ENCODE data around the gene PLP2. TPM values are rescaled to one million over a fixed set of nuclear protein-coding genes. Genes with fewer than 3 reads are reported as not detected.

The PLP2 gene
- polyA plus RNA-seq, 2 of the 4 experiments (the other 2 are of a cell fraction), result 164 to 209 TPM

GRCh38 chrX:49187526-49187925 is 15.8 kb downstream of the PLP2 start:
- no peak for DNase-seq (ENCODE audit: low read depth in 1 of 2, low spot score in 1 of 2)
- ChIA-PET CTCF (interaction anchor here (1.0 to 1.4 kb wide), 4 partner anchors 32 to 651 kb away, joined by 3 to 5 read pairs (median 4); partner anchors contain the start of gene GPKOW), POLR2A (no interaction called here)
- WGBS (ENCODE audit: missing lambda C conversion rate), result 91% methylated on average over 7 of the region's 10 CpGs
- no peak for ATAC-seq
- H3K27ac ChIP-seq, result no peak overlapping the region
- H3K4me3 ChIP-seq, result no peak overlapping the region
- peaks cover 31% of the 10 kb centered on the region for H3K4me1 ChIP-seq
- no peaks in the 10 kb centered on the region for H3K9me3 ChIP-seq
- no peak overlapping the region for H3K4me2 ChIP-seq
- no peak for FAIRE-seq
- no peak for TF ChIP-seq POLR2A (IDR thresholded peaks at IDR 0.05; ENCODE audit: low read length)
- TF ChIP-seq NPAS2 (CRISPR knock-in tag; IDR thresholded peaks at IDR 0.05; ENCODE audit: borderline replicate concordance), result no peak
- no peak for TF ChIP-seq GATA3 (IDR thresholded peaks at IDR 0.05; ENCODE audit: borderline replicate concordance)
- no peak for TF ChIP-seq POLR2AphosphoS2 (conservative IDR thresholded peaks at IDR 0.05; ENCODE audit: low read length)
- TF ChIP-seq CTCF (IDR thresholded peaks at IDR 0.05), result no peak
- no peak for TF ChIP-seq JUNB (IDR thresholded peaks at IDR 0.05)
- no peak for TF ChIP-seq CHD2 (IDR thresholded peaks at IDR 0.05; ENCODE audit: low read length, partially characterized antibody)
- TF ChIP-seq ATOH8 (CRISPR knock-in tag; IDR thresholded peaks at IDR 0.05; ENCODE audit: low read depth), result no peak
- no peak for TF ChIP-seq ZC3H11A (IDR thresholded peaks at IDR 0.05)
- TF ChIP-seq EHMT2 (IDR thresholded peaks at IDR 0.05; ENCODE audit: low read depth), result no peak
- no peak for TF ChIP-seq ZFP36 (IDR thresholded peaks at IDR 0.05; ENCODE audit: borderline replicate concordance, partially characterized antibody)
- no peak for TF ChIP-seq ZSCAN20 (CRISPR knock-in tag; IDR thresholded peaks at IDR 0.05)
- TF ChIP-seq CEBPB (IDR thresholded peaks at IDR 0.05), result no peak

GRCh38 chrX:49188468-49189076 is 16.9 kb downstream of the PLP2 start:
- FAIRE-seq (no peak), DNase-seq (ENCODE audit: low read depth in 1 of 2, low spot score in 1 of 2) (no peak), ATAC-seq (no peak)
- Histone ChIP-seq H3K4me1 (peaks cover 30% of the 10 kb centered on the region), H3K4me2 (no peak overlapping the region; the same call in 2 of the 3 replicates), H3K9me3 (no peaks in the 10 kb centered on the region), H3K27ac (peak overlapping the region in 1 of 2 experiments; percentile 95; a peak in 1 of 6 replicates), H3K4me3 (no peak overlapping the region)
- WGBS (ENCODE audit: missing lambda C conversion rate), result 73% methylated on average over 8 of the region's 8 CpGs
- POLR2A ChIA-PET, result no interaction called here
- TF ChIP-seq MAX (IDR thresholded peaks at IDR 0.05) (no peak), KDM5A (IDR thresholded peaks at IDR 0.05) (no peak), PHF8 (IDR thresholded peaks at IDR 0.05; ENCODE audit: borderline replicate concordance, low read depth) (no peak), MAFK (IDR thresholded peaks at IDR 0.05; ENCODE audit: partially characterized antibody) (no peak), E2F6 (IDR thresholded peaks at IDR 0.05; ENCODE audit: borderline replicate concordance, low read depth) (no peak), MYC (IDR thresholded peaks at IDR 0.05; ENCODE audit: borderline replicate concordance, low read length) (no peak)
- CTCF ChIA-PET, result interaction anchor here (1.4 kb wide), 1 partner anchor 33 kb away, joined by 5 read pairs; no protein-coding TSS in a partner anchor

GRCh38 chrX:49189606-49190005 is 17.9 kb downstream of the PLP2 start:
- 64% methylated on average over 6 of the region's 6 CpGs for WGBS (ENCODE audit: missing lambda C conversion rate)
- peak; percentile 88 for FAIRE-seq
- ChIA-PET POLR2A (no interaction called here), CTCF (interaction anchor here (1.1 to 1.4 kb wide), 3 partner anchors 10 to 34 kb away, joined by 3 to 5 read pairs (median 3); no protein-coding TSS in a partner anchor)
- Histone ChIP-seq H3K4me3 (peak overlapping the region; percentile 44), H3K9me3 (no peaks in the 10 kb centered on the region), H3K4me1 (peaks cover 24% of the 10 kb centered on the region; the same call in 2 of the 3 replicates), H3K27ac (peak overlapping the region; percentile 79 to 95), H3K4me2 (peak overlapping the region; percentile 87)
- no peak for ATAC-seq
- DNase-seq (ENCODE audit: low read depth in 1 of 2, low spot score in 1 of 2), result no peak
- TF ChIP-seq CHD4 (IDR thresholded peaks at IDR 0.05; ENCODE audit: borderline replicate concordance) (no peak), JUNB (IDR thresholded peaks at IDR 0.05) (no peak), SMC3 (IDR thresholded peaks at IDR 0.05) (no peak), HOXA7 (CRISPR knock-in tag; IDR thresholded peaks at IDR 0.05) (no peak), USF2 (IDR thresholded peaks at IDR 0.05) (no peak), HDAC2 (IDR thresholded peaks at IDR 0.05) (no peak), SREBF2 (IDR thresholded peaks at IDR 0.05) (no peak), TP53 (CRISPR knock-in tag; IDR thresholded peaks at IDR 0.05) (no peak), JUN (IDR thresholded peaks at IDR 0.05) (no peak), ZSCAN20 (CRISPR knock-in tag; IDR thresholded peaks at IDR 0.05) (no peak), RAD21 (conservative IDR thresholded peaks at IDR 0.05 in 1 of 2, IDR thresholded peaks at IDR 0.05 in 1 of 2) (no peak), RARB (CRISPR knock-in tag; IDR thresholded peaks at IDR 0.05) (no peak), CEBPB (IDR thresholded peaks at IDR 0.05) (no peak), EHF (CRISPR knock-in tag; IDR thresholded peaks at IDR 0.05) (no peak), FOSL2 (IDR thresholded peaks at IDR 0.05) (no peak), FOSL2 (CRISPR knock-in tag; IDR thresholded peaks at IDR 0.05) (no peak), CBX8 (IDR thresholded peaks at IDR 0.05) (no peak)
